ENCODE results near the gene NAALADL2.

The NAALADL2 gene

DNA sequence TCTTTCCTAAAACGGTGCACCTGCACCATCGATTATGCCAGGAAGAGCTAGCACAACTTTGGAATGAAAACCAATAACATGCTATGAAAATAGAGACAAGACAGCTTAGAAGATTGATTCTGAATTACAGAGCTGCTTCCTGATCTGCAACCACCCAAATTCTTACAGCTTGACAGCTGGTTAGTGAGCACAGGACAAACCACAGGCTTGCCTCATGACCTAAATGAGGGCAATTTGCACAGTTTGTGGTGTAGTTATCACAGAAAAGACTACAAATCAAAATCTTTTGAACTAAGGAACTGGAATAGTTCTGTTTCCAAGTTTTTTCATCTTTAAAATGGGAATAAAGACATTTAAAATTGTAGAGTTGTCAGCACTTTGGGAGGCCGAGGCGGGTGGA lies 533.5 kb downstream of the NAALADL2 start:
- H3K36me3 ChIP-seq (ENCODE audit: insufficient read depth, low read length), result no peaks in the 10 kb centered on the region
- H3K4me3 ChIP-seq, result no peak overlapping the region
- no peak for DNase-seq (ENCODE audit: low read depth, low spot score)
- no peak overlapping the region for H3K9ac ChIP-seq (ENCODE audit: insufficient read length)
- TF ChIP-seq POLR2AphosphoS5 (IDR thresholded peaks at IDR 0.05; ENCODE audit: borderline replicate concordance, low read depth, low read length) (no peak), FOXP2 (optimal IDR thresholded peaks at IDR 0.05; ENCODE audit: control extremely low read depth, extremely low read length, insufficient read depth) (no peak), EZH2 (IDR thresholded peaks at IDR 0.05) (no peak)
- no peak overlapping the region for H3K27ac ChIP-seq
- H3K9me3 ChIP-seq (ENCODE audit: low read depth, low read length), result no peaks in the 10 kb centered on the region

DNA sequence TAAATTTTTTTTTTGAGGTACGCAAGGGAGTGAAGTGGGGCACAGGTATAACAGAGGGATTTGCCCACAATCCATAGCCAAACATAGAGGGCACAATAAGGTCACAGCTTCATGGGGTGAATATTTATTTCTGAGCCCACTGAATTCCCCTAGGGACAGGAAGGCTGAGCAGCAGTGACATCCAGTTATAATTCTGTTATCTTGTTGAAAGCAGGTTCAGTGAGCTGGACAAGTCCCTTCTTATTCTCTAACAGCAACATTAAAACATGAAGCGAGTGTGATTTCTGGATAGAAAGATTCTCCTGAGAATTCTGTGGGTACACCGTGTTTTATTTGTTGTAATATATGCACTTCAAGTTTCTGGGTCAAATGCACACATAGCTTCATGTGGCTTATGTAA lies 538.2 kb downstream of the NAALADL2 start:
- no peak for TF ChIP-seq FOXP2 (optimal IDR thresholded peaks at IDR 0.05; ENCODE audit: control extremely low read depth, extremely low read length, insufficient read depth)
- no peak for TF ChIP-seq EZH2 (IDR thresholded peaks at IDR 0.05)
- no peak for TF ChIP-seq POLR2AphosphoS5 (IDR thresholded peaks at IDR 0.05; ENCODE audit: borderline replicate concordance, low read depth, low read length)
- no peak overlapping the region for H3K9ac ChIP-seq (ENCODE audit: insufficient read length)

DNA sequence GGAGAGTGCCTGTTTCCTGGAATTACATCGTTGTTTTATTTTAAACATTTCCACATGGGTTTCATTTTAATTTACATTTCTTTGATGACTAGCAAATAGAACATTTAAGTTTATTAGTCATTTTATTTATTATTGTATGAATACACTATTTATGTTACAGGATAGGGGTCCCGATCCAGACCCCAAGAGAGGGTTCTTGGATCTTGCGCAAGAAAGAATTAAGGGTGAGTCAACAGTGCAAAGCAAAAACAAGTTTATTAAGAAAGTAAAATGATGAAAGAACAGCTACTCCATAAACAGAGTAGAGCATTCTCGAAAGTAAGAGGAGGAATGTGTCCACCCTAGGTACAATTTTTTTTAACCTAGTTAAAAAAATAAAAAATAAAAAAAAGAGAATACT lies 539.5 kb downstream of the NAALADL2 start:
- Histone ChIP-seq H3K9ac (ENCODE audit: insufficient read length) (no peak overlapping the region), H3K36me3 (ENCODE audit: insufficient read depth, low read length) (no peaks in the 10 kb centered on the region), H3K27ac (no peak overlapping the region), H3K9me3 (ENCODE audit: low read depth, low read length) (no peaks in the 10 kb centered on the region), H3K4me3 (no peak overlapping the region)
- TF ChIP-seq FOXP2 (optimal IDR thresholded peaks at IDR 0.05; ENCODE audit: control extremely low read depth, extremely low read length, insufficient read depth) (no peak), EZH2 (IDR thresholded peaks at IDR 0.05) (no peak), POLR2AphosphoS5 (IDR thresholded peaks at IDR 0.05; ENCODE audit: borderline replicate concordance, low read depth, low read length) (no peak)
- no peak for DNase-seq (ENCODE audit: low read depth, low spot score)

More for the DNA sequence above, 538.2 kb downstream of the NAALADL2 start:
- no peaks in the 10 kb centered on the region for H3K36me3 ChIP-seq (ENCODE audit: insufficient read depth, low read length)
- H3K4me3 ChIP-seq, result no peak overlapping the region
- no peak overlapping the region for H3K27ac ChIP-seq
- DNase-seq (ENCODE audit: low read depth, low spot score), result no peak
- no peaks in the 10 kb centered on the region for H3K9me3 ChIP-seq (ENCODE audit: low read depth, low read length)

DNA sequence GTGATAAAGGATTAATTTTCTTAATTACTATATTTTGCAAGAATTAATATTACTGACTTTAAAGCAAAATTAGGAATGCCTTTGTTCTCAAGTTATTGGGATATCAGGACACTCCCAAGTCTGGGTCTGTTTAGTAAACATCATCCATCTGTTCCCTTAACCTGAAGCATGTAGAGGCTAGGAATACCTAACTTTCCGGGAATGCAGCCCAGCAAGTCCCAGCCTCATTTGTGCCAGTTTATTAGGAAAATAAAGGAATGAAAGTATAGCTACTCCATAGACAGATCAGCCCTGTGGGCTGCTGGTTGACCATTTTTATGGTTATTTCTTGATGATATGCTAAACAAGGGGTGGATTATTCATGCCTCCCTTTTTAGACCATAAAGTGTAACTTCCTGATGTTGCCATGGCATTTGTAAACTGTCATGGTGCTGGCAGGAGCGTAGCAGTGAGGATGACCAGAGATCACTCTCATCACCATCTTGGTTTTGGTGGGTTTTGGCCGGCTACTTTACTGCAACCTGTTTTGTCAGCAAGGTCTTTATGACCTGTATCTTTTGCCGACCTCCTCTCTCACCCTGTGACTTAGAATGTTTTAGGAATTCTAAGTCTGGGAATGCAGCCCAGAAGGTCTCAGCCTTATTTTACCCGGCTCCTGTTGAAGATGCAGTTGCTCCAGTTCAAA lies 540.2 kb downstream of the NAALADL2 start:
- Histone ChIP-seq H3K36me3 (ENCODE audit: insufficient read depth, low read length) (no peaks in the 10 kb centered on the region), H3K9ac (ENCODE audit: insufficient read length) (no peak overlapping the region), H3K27ac (no peak overlapping the region), H3K9me3 (ENCODE audit: low read depth, low read length) (no peaks in the 10 kb centered on the region), H3K4me3 (no peak overlapping the region)
- no peak for TF ChIP-seq EZH2 (IDR thresholded peaks at IDR 0.05)
- no peak for TF ChIP-seq POLR2AphosphoS5 (IDR thresholded peaks at IDR 0.05; ENCODE audit: borderline replicate concordance, low read depth, low read length)
- no peak for TF ChIP-seq FOXP2 (optimal IDR thresholded peaks at IDR 0.05; ENCODE audit: control extremely low read depth, extremely low read length, insufficient read depth)
- DNase-seq (ENCODE audit: low read depth, low spot score), result no peak

DNA sequence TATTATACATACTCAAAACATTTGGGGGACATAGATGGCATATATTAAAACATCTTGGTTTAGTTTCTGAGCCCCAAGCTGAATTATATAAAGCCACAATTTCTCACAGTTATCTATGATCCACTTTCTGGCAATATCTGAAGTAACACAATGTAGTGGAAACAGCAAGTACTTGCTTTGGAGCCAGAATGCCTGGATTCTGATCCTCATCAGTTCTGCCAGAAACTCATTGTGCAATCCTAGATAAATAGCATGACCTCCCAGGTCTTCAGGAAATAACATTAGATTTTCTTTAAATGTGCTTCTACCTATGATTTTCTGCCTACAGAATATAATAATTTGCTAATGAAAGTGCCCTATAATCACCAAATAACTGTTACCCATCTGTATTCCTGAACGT lies 544.9 kb downstream of the NAALADL2 start:
- H3K27ac ChIP-seq, result no peak overlapping the region
- H3K4me3 ChIP-seq, result no peak overlapping the region
- no peaks in the 10 kb centered on the region for H3K36me3 ChIP-seq (ENCODE audit: insufficient read depth, low read length)
- no peak for DNase-seq (ENCODE audit: low read depth, low spot score)
- TF ChIP-seq FOXP2 (optimal IDR thresholded peaks at IDR 0.05; ENCODE audit: control extremely low read depth, extremely low read length, insufficient read depth), result no peak
- no peak for TF ChIP-seq POLR2AphosphoS5 (IDR thresholded peaks at IDR 0.05; ENCODE audit: borderline replicate concordance, low read depth, low read length)
- TF ChIP-seq EZH2 (IDR thresholded peaks at IDR 0.05), result no peak
- H3K9me3 ChIP-seq (ENCODE audit: low read depth, low read length), result no peaks in the 10 kb centered on the region
- no peak overlapping the region for H3K9ac ChIP-seq (ENCODE audit: insufficient read length)

DNA sequence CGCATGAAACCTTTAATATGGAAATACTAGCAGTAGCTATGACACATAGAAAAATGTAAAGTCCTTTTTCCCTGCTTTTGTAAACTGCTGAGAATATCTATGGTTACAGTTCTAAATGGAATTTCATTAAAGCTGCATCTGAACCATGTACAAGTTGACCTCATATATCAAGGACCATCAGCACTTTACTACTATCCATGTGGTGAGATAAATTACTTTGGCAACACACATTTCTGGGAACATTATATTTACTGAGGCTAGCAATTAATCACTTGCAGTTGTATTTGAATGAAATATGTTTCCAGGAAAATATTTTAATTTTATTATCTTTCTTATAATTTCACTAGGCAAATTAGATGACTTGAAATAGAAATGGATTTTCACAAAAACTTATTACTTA lies 545.5 kb downstream of the NAALADL2 start:
- Histone ChIP-seq H3K27ac (no peak overlapping the region), H3K9me3 (ENCODE audit: low read depth, low read length) (no peaks in the 10 kb centered on the region), H3K9ac (ENCODE audit: insufficient read length) (no peak overlapping the region), H3K4me3 (no peak overlapping the region), H3K36me3 (ENCODE audit: insufficient read depth, low read length) (no peaks in the 10 kb centered on the region)
- DNase-seq (ENCODE audit: low read depth, low spot score), result no peak
- TF ChIP-seq FOXP2 (optimal IDR thresholded peaks at IDR 0.05; ENCODE audit: control extremely low read depth, extremely low read length, insufficient read depth) (no peak), EZH2 (IDR thresholded peaks at IDR 0.05) (no peak), POLR2AphosphoS5 (IDR thresholded peaks at IDR 0.05; ENCODE audit: borderline replicate concordance, low read depth, low read length) (no peak)

DNA sequence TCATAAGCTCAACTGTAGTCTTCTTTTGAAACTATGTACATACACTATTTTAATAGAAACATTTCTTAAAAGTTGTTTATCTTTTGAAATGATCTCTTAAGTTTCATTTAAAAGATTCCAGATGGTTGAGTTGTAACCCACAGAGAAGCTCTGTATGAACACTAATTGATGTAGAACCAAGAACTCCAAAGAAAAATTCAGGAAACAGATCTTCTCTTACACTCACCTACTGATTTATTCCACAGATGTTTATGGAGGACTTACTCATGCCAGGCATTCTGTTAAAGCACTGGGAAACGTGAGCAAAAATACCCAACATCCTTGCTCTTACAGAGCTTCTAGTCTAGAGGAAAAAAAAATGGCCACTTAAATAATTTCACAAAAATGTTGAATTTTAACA lies 551.1 kb downstream of the NAALADL2 start:
- Histone ChIP-seq H3K4me3 (peak overlapping the region; percentile 48), H3K27ac (peak overlapping the region; percentile 48), H3K36me3 (ENCODE audit: insufficient read depth, low read length) (no peaks in the 10 kb centered on the region), H3K9me3 (ENCODE audit: low read depth, low read length) (no peaks in the 10 kb centered on the region), H3K9ac (ENCODE audit: insufficient read length) (no peak overlapping the region)
- no peak for TF ChIP-seq EZH2 (IDR thresholded peaks at IDR 0.05)
- TF ChIP-seq POLR2AphosphoS5 (IDR thresholded peaks at IDR 0.05; ENCODE audit: borderline replicate concordance, low read depth, low read length), result peak; percentile 4; the same call in 1 of the 2 replicates
- no peak for TF ChIP-seq FOXP2 (optimal IDR thresholded peaks at IDR 0.05; ENCODE audit: control extremely low read depth, extremely low read length, insufficient read depth)
- peak; percentile 90 for DNase-seq (ENCODE audit: low read depth, low spot score)

DNA sequence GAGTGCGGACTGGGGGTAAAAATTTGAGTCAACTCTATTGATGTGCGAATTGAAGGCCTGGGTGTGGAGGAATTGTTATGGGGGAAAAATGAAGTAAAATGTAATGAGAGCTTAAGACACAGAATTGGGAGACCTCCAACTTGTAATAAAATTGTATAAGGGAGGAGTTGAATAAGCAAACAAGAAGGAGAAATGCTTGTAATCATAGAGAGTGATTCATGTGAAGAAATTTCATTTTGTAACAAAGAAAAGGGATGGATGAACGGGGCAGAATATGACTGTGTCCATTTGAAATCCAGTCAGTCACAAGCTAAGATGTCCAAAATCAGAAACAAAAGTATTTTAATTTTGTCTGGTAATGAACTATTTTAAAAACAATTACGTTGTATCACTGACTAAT lies 552.3 kb downstream of the NAALADL2 start:
- Histone ChIP-seq H3K9me3 (ENCODE audit: low read depth, low read length) (no peaks in the 10 kb centered on the region), H3K36me3 (ENCODE audit: insufficient read depth, low read length) (no peaks in the 10 kb centered on the region), H3K27ac (no peak overlapping the region), H3K4me3 (no peak overlapping the region), H3K9ac (ENCODE audit: insufficient read length) (no peak overlapping the region)
- DNase-seq (ENCODE audit: low read depth, low spot score), result no peak
- TF ChIP-seq FOXP2 (optimal IDR thresholded peaks at IDR 0.05; ENCODE audit: control extremely low read depth, extremely low read length, insufficient read depth) (no peak), POLR2AphosphoS5 (IDR thresholded peaks at IDR 0.05; ENCODE audit: borderline replicate concordance, low read depth, low read length) (no peak), EZH2 (IDR thresholded peaks at IDR 0.05) (no peak)

DNA sequence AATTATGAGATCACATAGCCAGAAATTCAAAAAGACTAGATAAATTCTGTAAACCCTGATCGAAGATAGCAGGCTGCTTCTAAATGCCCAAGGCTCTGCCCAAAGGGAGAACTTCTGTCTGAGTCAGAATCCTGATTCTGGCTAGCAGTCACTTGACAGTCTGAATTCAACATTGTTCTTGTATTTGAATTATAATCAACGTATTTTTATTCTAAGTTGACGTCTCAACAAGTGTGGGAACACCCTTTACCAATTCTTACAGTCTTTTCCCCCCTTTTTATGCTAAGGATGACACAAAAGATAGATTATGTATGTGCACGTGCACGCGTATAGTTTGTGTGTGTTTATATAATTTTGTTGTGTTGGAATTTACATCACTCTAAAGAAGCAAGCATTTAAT lies 552.8 kb downstream of the NAALADL2 start:
- TF ChIP-seq FOXP2 (optimal IDR thresholded peaks at IDR 0.05; ENCODE audit: control extremely low read depth, extremely low read length, insufficient read depth), result no peak
- no peak for TF ChIP-seq POLR2AphosphoS5 (IDR thresholded peaks at IDR 0.05; ENCODE audit: borderline replicate concordance, low read depth, low read length)
- TF ChIP-seq EZH2 (IDR thresholded peaks at IDR 0.05), result no peak

More for the DNA sequence above, 552.8 kb downstream of the NAALADL2 start:
- H3K9me3 ChIP-seq (ENCODE audit: low read depth, low read length), result no peaks in the 10 kb centered on the region
- no peaks in the 10 kb centered on the region for H3K36me3 ChIP-seq (ENCODE audit: insufficient read depth, low read length)
- DNase-seq (ENCODE audit: low read depth, low spot score), result no peak
- H3K4me3 ChIP-seq, result no peak overlapping the region
- H3K9ac ChIP-seq (ENCODE audit: insufficient read length), result no peak overlapping the region
- no peak overlapping the region for H3K27ac ChIP-seq
